GM23248 (cell line): ENCODE data around the gene TPRG1. TPM values are rescaled to one million over a fixed set of nuclear protein-coding genes. Genes with fewer than 3 reads are reported as not detected.

ENCODE experiments used
- DNase-seq: peaks from one replicate; pipeline ENCODE4 v3.0.0-alpha.2; 2015
- H2AFZ ChIP-seq: fragments of 200-600 bp; sonication (generic); 2 replicates; pipeline ENCODE4 v1.6.1; 2016; ENCODE audit warnings: antibody characterized with exemption
- H3F3A ChIP-seq: fragments of 200-600 bp; sonication (generic); 2 replicates; pipeline ENCODE4 v1.6.1; 2016; ENCODE audit warnings: mild to moderate bottlenecking, antibody characterized with exemption, mixed run types; ENCODE audit not compliant: insufficient read depth
- H3K27ac ChIP-seq: fragments of 200-600 bp; sonication (generic); 2 replicates; pipeline ENCODE4 v1.5.1; 2016; ENCODE audit warnings: mild to moderate bottlenecking
- H3K27me3 ChIP-seq: fragments of 200-600 bp; sonication (generic); replicated peaks from 2 replicates; pipeline ENCODE4 v1.6.1; 2016; ENCODE audit warnings: mild to moderate bottlenecking; ENCODE audit not compliant: insufficient read depth
- H3K36me3 ChIP-seq: fragments of 200-600 bp; sonication (generic); 2 replicates; pipeline ENCODE4 v1.6.1; 2016; ENCODE audit warnings: low read depth, mild to moderate bottlenecking
- H3K4me1 ChIP-seq: fragments of 200-600 bp; sonication (generic); 2 replicates; pipeline ENCODE4 v1.6.1; 2016; ENCODE audit warnings: mild to moderate bottlenecking; ENCODE audit not compliant: insufficient read depth
- H3K4me2 ChIP-seq: fragments of 200-600 bp; sonication (generic); one replicate; pipeline ENCODE4 v1.6.1; 2016; ENCODE audit warnings: mild to moderate bottlenecking; ENCODE audit not compliant: unreplicated experiment
- H3K4me3 ChIP-seq: fragments of 200-600 bp; sonication (generic); 2 replicates; pipeline ENCODE4 v1.5.1; 2016; ENCODE audit warnings: mild to moderate bottlenecking
- H3K79me2 ChIP-seq: fragments of 200-600 bp; sonication (generic); 2 replicates; pipeline ENCODE4 v1.6.1; 2016; ENCODE audit warnings: mild to moderate bottlenecking; ENCODE audit not compliant: insufficient read depth
- H3K9ac ChIP-seq: fragments of 200-600 bp; sonication (generic); 2 replicates; pipeline ENCODE4 v1.6.1; 2016; ENCODE audit warnings: mild to moderate bottlenecking
- H3K9me2 ChIP-seq: fragments of 200-600 bp; sonication (generic); 2 replicates; pipeline ENCODE4 v1.6.1; 2016; ENCODE audit warnings: mixed run types, mild to moderate bottlenecking, moderate library complexity; ENCODE audit not compliant: insufficient read depth
- H3K9me3 ChIP-seq: fragments of 200-600 bp; sonication (generic); one replicate; pipeline ENCODE4 v1.6.1; 2017; ENCODE audit warnings: low read depth
- H4K20me1 ChIP-seq: fragments of 200-600 bp; sonication (generic); 2 replicates; pipeline ENCODE4 v1.6.0; 2016; ENCODE audit not compliant: insufficient read depth
- EZH2 ChIP-seq: fragments of 200-600 bp; sonication (generic); IDR thresholded peaks from 2 replicates; pipeline ENCODE4 v1.6.1; 2018; ENCODE audit warnings: antibody characterized with exemption, mild to moderate bottlenecking; ENCODE audit not compliant: insufficient read depth, poor library complexity, severe bottlenecking
- EZH2phosphoT487 ChIP-seq: fragments of 200-600 bp; sonication (generic); IDR thresholded peaks from 2 replicates; pipeline ENCODE4 v1.6.1; 2018; ENCODE audit warnings: antibody characterized with exemption, moderate library complexity, mild to moderate bottlenecking, low read depth; ENCODE audit not compliant: insufficient read depth
- WGBS, 2 experiments: methylation state at CpG; one replicate each; pipeline ENCODE4 v1.1.6; 2015 to 2017; ENCODE audit warnings: low lambda C conversion rate in 2 of 2, low coverage in 1 of 2; ENCODE audit errors: missing lambda C conversion rate in 2 of 2; 5-methylcytosine and 5-hydroxymethylcytosine counted together
- in situ Hi-C: fragments of 300-500 bp; cut with MboI; formaldehyde crosslinking; loops from 2 replicates; pipeline ENCODE4 v1.15.0; 2020
- polyA plus RNA-seq: library from polyadenylated mRNA; unstranded; fragments of >200 nt; fragmentation: Nextera tagmentation; extraction: Ambion mirVana; gene quantifications from 2 replicates; pipeline ENCODE4 v1.2.1, GENCODE V29; 2016
- total RNA-seq: library from RNA; depleted of rRNA; stranded (reverse); fragments of >200 nt; shearing (Covaris generic); gene quantifications from 2 replicates; pipeline ENCODE4 v1.2.3, GENCODE V29; 2014

Gene TPRG1
- total and polyA plus RNA-seq, 2 experiments from 2014 or later, result not detected

DNA sequence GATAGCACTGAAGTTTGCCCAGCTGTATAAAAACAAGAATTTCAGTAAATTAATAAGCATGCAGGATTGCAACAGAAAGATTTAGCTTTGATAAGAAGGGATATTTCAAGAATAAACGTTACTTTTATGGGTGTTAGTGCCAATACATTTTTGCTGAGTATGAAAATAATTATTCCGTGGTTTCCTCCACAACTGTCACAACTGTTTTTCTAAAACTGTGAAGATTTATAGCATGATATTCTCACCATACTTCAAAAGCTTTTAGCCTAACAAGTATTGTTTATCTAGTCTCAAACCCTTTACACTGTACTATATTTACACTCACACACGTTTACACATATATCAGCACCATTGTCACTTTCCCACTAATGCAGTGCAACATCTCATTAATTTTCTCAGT, 200.5 kb downstream of the TPRG1 start:
- Histone ChIP-seq H3K4me2 (no peak overlapping the region), H3K27ac (no peak overlapping the region), H3K9me2 (no peaks in the 10 kb centered on the region), H3K79me2 (no peaks in the 10 kb centered on the region), H3F3A (no peaks in the 10 kb centered on the region), H3K36me3 (no peaks in the 10 kb centered on the region), H3K4me3 (no peak overlapping the region), H3K9me3 (no peaks in the 10 kb centered on the region), H4K20me1 (no peaks in the 10 kb centered on the region), H3K9ac (no peak overlapping the region), H2AFZ (no peak overlapping the region), H3K27me3 (no peaks in the 10 kb centered on the region), H3K4me1 (no peaks in the 10 kb centered on the region)
- DNase-seq, result no peak
- WGBS, 2 experiments, result 14 to 25% methylated on average over 3 of the region's 3 CpGs
- in situ Hi-C loops, result no loop called here
- TF ChIP-seq EZH2 (no peak), EZH2phosphoT487 (no peak)
